ENCODE results near the gene STK32A. TPM values are rescaled to one million over a fixed set of nuclear protein-coding genes. Genes with fewer than 3 reads are reported as not detected.

STK32A gene
- total RNA-seq, 4 donors from 2014 or later = 0.04 to 1.7 (median 0.80) TPM

- intact Hi-C loops (cut with DNase I; ENCODE audit: low total_unique reads) = no loop called here
- in situ Hi-C loops (cut with MboI; ENCODE audit: low sequenced_read_pairs in 4 of 4) = loop anchor here (25.0 kb wide), 1 partner anchor 653 kb away; no protein-coding TSS in a partner anchor
These were observed 44.5 kb upstream of the STK32A start for GRCh38 chr5:147190331-147190730.

GRCh38 chr5:147193123-147193522 is 41.7 kb upstream of the STK32A start:
- TF ChIP-seq CTCF (IDR thresholded peaks at IDR 0.05 in 4 of 5, conservative IDR thresholded peaks at IDR 0.05 in 1 of 5) (no peak), POLR2A (IDR thresholded peaks at IDR 0.05) (no peak)
- no peaks in the 10 kb centered on the region for H3K36me3 ChIP-seq
- in situ Hi-C loops (cut with MboI; ENCODE audit: low sequenced_read_pairs in 4 of 4) = loop anchor here (25.0 kb wide), 1 partner anchor 656 kb away; no protein-coding TSS in a partner anchor
- H3K9me3 ChIP-seq = no peaks in the 10 kb centered on the region
- ATAC-seq = no peak
- H3K27ac ChIP-seq = no peak overlapping the region
- H3K4me3 ChIP-seq = no peak overlapping the region
- H3K27me3 ChIP-seq = no peaks in the 10 kb centered on the region
- intact Hi-C loops (cut with DNase I; ENCODE audit: low total_unique reads) = no loop called here
- no peaks in the 10 kb centered on the region for H3K4me1 ChIP-seq
- DNase-seq = no peak

More at GRCh38 chr5:147190331-147190730, 44.5 kb upstream of the STK32A start:
- no peaks in the 10 kb centered on the region for H3K27me3 ChIP-seq
- no peak overlapping the region for H3K4me3 ChIP-seq
- DNase-seq (no peak), ATAC-seq (no peak)
- no peaks in the 10 kb centered on the region for H3K36me3 ChIP-seq
- no peaks in the 10 kb centered on the region for H3K9me3 ChIP-seq
- no peak overlapping the region for H3K27ac ChIP-seq
- no peaks in the 10 kb centered on the region for H3K4me1 ChIP-seq
- TF ChIP-seq CTCF (IDR thresholded peaks at IDR 0.05 in 4 of 5, conservative IDR thresholded peaks at IDR 0.05 in 1 of 5) (no peak), POLR2A (IDR thresholded peaks at IDR 0.05) (no peak)

- Histone ChIP-seq H3K9me3 (no peaks in the 10 kb centered on the region), H3K4me3 (no peak overlapping the region), H3K27me3 (no peaks in the 10 kb centered on the region), H3K36me3 (no peaks in the 10 kb centered on the region), H3K4me1 (no peaks in the 10 kb centered on the region), H3K27ac (no peak overlapping the region)
- DNase-seq (no peak), ATAC-seq (no peak)
- intact Hi-C loops (cut with DNase I; ENCODE audit: low total_unique reads) (no loop called here), in situ Hi-C loops (cut with MboI; ENCODE audit: low sequenced_read_pairs in 4 of 4) (no loop called here)
- TF ChIP-seq POLR2A (IDR thresholded peaks at IDR 0.05) (no peak), CTCF (IDR thresholded peaks at IDR 0.05 in 4 of 5, conservative IDR thresholded peaks at IDR 0.05 in 1 of 5) (no peak)
These were observed 34.8 kb upstream of the STK32A start for GRCh38 chr5:147200004-147200403.

- TF ChIP-seq CTCF (IDR thresholded peaks at IDR 0.05 in 4 of 5, conservative IDR thresholded peaks at IDR 0.05 in 1 of 5) (no peak), POLR2A (IDR thresholded peaks at IDR 0.05) (no peak)
- Histone ChIP-seq H3K36me3 (no peaks in the 10 kb centered on the region), H3K27me3 (no peaks in the 10 kb centered on the region), H3K27ac (no peak overlapping the region), H3K4me3 (no peak overlapping the region), H3K9me3 (no peaks in the 10 kb centered on the region), H3K4me1 (no peaks in the 10 kb centered on the region)
- ATAC-seq (no peak), DNase-seq (no peak)
- intact Hi-C loops (cut with DNase I; ENCODE audit: low total_unique reads) (no loop called here), in situ Hi-C loops (cut with MboI; ENCODE audit: low sequenced_read_pairs in 4 of 4) (no loop called here)
These were observed 31.6 kb upstream of the STK32A start for GRCh38 chr5:147203213-147203612.

GRCh38 chr5:147204576-147204975 is 30.2 kb upstream of the STK32A start:
- H3K36me3 ChIP-seq = no peaks in the 10 kb centered on the region
- ATAC-seq (no peak), DNase-seq (no peak)
- TF ChIP-seq POLR2A (IDR thresholded peaks at IDR 0.05) (no peak), CTCF (IDR thresholded peaks at IDR 0.05 in 4 of 5, conservative IDR thresholded peaks at IDR 0.05 in 1 of 5) (no peak)
- H3K27me3 ChIP-seq = no peaks in the 10 kb centered on the region
- no peak overlapping the region for H3K27ac ChIP-seq
- no peaks in the 10 kb centered on the region for H3K4me1 ChIP-seq
- in situ Hi-C loops (cut with MboI; ENCODE audit: low sequenced_read_pairs in 4 of 4) = no loop called here
- H3K9me3 ChIP-seq = no peaks in the 10 kb centered on the region
- intact Hi-C loops (cut with DNase I; ENCODE audit: low total_unique reads) = no loop called here
- H3K4me3 ChIP-seq = no peak overlapping the region
